ENCODE measurements around the gene SEMA3E.

The SEMA3E gene

GRCh38 chr7:83640731-83641537 is 8.0 kb downstream of the SEMA3E start:
- DNase-seq = no peak

- no peak for DNase-seq
These were observed 8.7 kb downstream of the SEMA3E start for GRCh38 chr7:83640240-83640639.

GRCh38 chr7:83633516-83633915 is 15.4 kb downstream of the SEMA3E start:
- no peak for DNase-seq

- no peak for DNase-seq
These were observed 19.6 kb downstream of the SEMA3E start for GRCh38 chr7:83629117-83629880.

- DNase-seq = no peak
These were observed 31.1 kb downstream of the SEMA3E start for GRCh38 chr7:83617858-83618257.

GRCh38 chr7:83614112-83614511 is 34.8 kb downstream of the SEMA3E start:
- no peak for DNase-seq

GRCh38 chr7:83613232-83613631 is 35.7 kb downstream of the SEMA3E start:
- DNase-seq = no peak

GRCh38 chr7:83611776-83612175 is 37.2 kb downstream of the SEMA3E start:
- no peak for DNase-seq

GRCh38 chr7:83610649-83611304 is 38.2 kb downstream of the SEMA3E start:
- DNase-seq = no peak

- no peak for DNase-seq
These were observed 40.2 kb downstream of the SEMA3E start for GRCh38 chr7:83608716-83609115.

GRCh38 chr7:83603649-83604048 is 45.3 kb downstream of the SEMA3E start:
- no peak for DNase-seq

- DNase-seq = no peak
These were observed 49.8 kb downstream of the SEMA3E start for GRCh38 chr7:83599131-83599530.

GRCh38 chr7:83593921-83594475 is 54.9 kb downstream of the SEMA3E start:
- DNase-seq = peak; percentile 77

- no peak for DNase-seq
These were observed 60.2 kb downstream of the SEMA3E start for GRCh38 chr7:83588602-83589240.

- no peak for DNase-seq
These were observed 62.7 kb downstream of the SEMA3E start for GRCh38 chr7:83586281-83586680.

- no peak for DNase-seq
These were observed 67.1 kb downstream of the SEMA3E start for GRCh38 chr7:83581667-83582435.

- no peak for DNase-seq
These were observed 69.2 kb downstream of the SEMA3E start for GRCh38 chr7:83579740-83580139.

- peak; percentile 38 for DNase-seq
These were observed 73.5 kb downstream of the SEMA3E start for GRCh38 chr7:83575436-83575835.

- DNase-seq = no peak
These were observed 74.3 kb downstream of the SEMA3E start for GRCh38 chr7:83574616-83575015.

GRCh38 chr7:83562960-83563359 is 86.0 kb downstream of the SEMA3E start:
- peak; percentile 2 for DNase-seq

GRCh38 chr7:83562289-83562688 is 86.7 kb downstream of the SEMA3E start:
- DNase-seq = no peak

GRCh38 chr7:83559887-83560286 is 89.1 kb downstream of the SEMA3E start:
- DNase-seq = no peak

Data from NCI-H146 (cell line).